H1 (cell line): ENCODE data around the gene ARHGEF11. TPM values are rescaled to one million over a fixed set of nuclear protein-coding genes. Genes with fewer than 3 reads are reported as not detected.

Experiments used
- CTCF ChIA-PET: fragments of 300-600 bp; sonication (Branson Sonifier 250); formaldehyde crosslinking; loops from one replicate; lab custom pipeline; 2021; ENCODE audit not compliant: partially characterized antibody; lab: Charles Lee
- POLR2A ChIA-PET: fragments of 300-600 bp; sonication (Branson Sonifier 250); formaldehyde crosslinking; loops from one replicate; lab custom pipeline; 2021; ENCODE audit warnings: inconsistent platforms; ENCODE audit not compliant: partially characterized antibody; lab: Charles Lee
- DNase-seq, 2 experiments: peaks; one replicate each; pipeline versions ENCODE4 v3.0.0 to v3.0.0-alpha.2; 2010 to 2022; ENCODE audit warnings: low spot score in 2 of 2, low read depth in 1 of 2, mixed read lengths in 1 of 2
- FAIRE-seq: peaks from 2 replicates; lab custom pipeline; 2011; peaks lifted over from hg19 to GRCh38; lab: Jason Lieb, UNC
- H2AFZ ChIP-seq: 2 replicates; pipeline ENCODE4 v1.8.1; 2012; ENCODE audit warnings: low read length, inconsistent platforms
- H2AK5ac ChIP-seq: 2 replicates; pipeline ENCODE4 v1.6.1; 2013; ENCODE audit warnings: low read depth, low read length
- H2BK120ac ChIP-seq: replicated peaks from 2 replicates; pipeline ENCODE3; 2013; ENCODE audit warnings: low read depth, low read length, inconsistent platforms
- H2BK12ac ChIP-seq: 2 replicates; pipeline ENCODE4 v1.6.1; 2013; ENCODE audit warnings: low read depth, low read length
- H2BK15ac ChIP-seq: 2 replicates; pipeline ENCODE4 v1.6.1; 2013; ENCODE audit warnings: low read length
- H2BK20ac ChIP-seq: 2 replicates; pipeline ENCODE4 v1.6.1; 2013; ENCODE audit warnings: low read length
- H2BK5ac ChIP-seq: 2 replicates; pipeline ENCODE4 v1.6.1; 2013; ENCODE audit warnings: low read depth, low read length
- H3K14ac ChIP-seq: 2 replicates; pipeline ENCODE4 v1.6.1; 2013; ENCODE audit warnings: inconsistent platforms; ENCODE audit not compliant: insufficient read length
- H3K18ac ChIP-seq: 2 replicates; pipeline ENCODE4 v1.6.1; 2013; ENCODE audit warnings: low read length; ENCODE audit errors: extremely low read depth
- H3K23ac ChIP-seq: 2 replicates; pipeline ENCODE4 v1.6.1; 2013; ENCODE audit warnings: inconsistent platforms; ENCODE audit not compliant: insufficient read length
- H3K23me2 ChIP-seq: 2 replicates; pipeline ENCODE4 v1.6.1; 2013; ENCODE audit warnings: low read depth, low read length
- H3K27ac ChIP-seq: 2 replicates; pipeline ENCODE4 v1.6.1; 2011; ENCODE audit warnings: low read depth, low read length, inconsistent platforms
- H3K27me3 ChIP-seq, 4 experiments: replicated peaks in 1 of 4; 1 replicate in 1 of 4; 2 replicates in 3 of 4; pipeline versions ENCODE4 v1.6.1 to v1.8.1; 2011 to 2013; ENCODE audit warnings: low read length in 3 of 4, mild to moderate bottlenecking in 3 of 4, inconsistent platforms in 2 of 4, mixed read lengths in 2 of 4, moderate library complexity in 1 of 4; ENCODE audit not compliant: control insufficient read depth in 3 of 4, insufficient read depth in 3 of 4; ENCODE audit errors: extremely low read depth in 1 of 4
- H3K36me3 ChIP-seq, 4 experiments: 2 replicates each; pipeline versions ENCODE4 v1.6.1 to v1.8.1; 2011 to 2013; ENCODE audit warnings: mild to moderate bottlenecking in 4 of 4, low read length in 3 of 4, moderate library complexity in 2 of 4, control low read depth in 1 of 4, inconsistent platforms in 1 of 4; ENCODE audit not compliant: insufficient read depth in 4 of 4, control insufficient read depth in 2 of 4
- H3K4ac ChIP-seq: replicated peaks from 2 replicates; pipeline ENCODE3; 2013; ENCODE audit warnings: low read length, low read depth, mixed read lengths, inconsistent platforms; ENCODE audit not compliant: insufficient read length
- H3K4me1 ChIP-seq, 4 experiments: replicated peaks in 1 of 4; 1 replicate in 1 of 4; 2 replicates in 3 of 4; pipeline versions ENCODE4 v1.6.1 to v1.8.1; 2011 to 2013; ENCODE audit warnings: low read length in 3 of 4, inconsistent platforms in 2 of 4, mixed read lengths in 1 of 4; ENCODE audit not compliant: insufficient read depth in 4 of 4, control insufficient read depth in 3 of 4
- H3K4me2 ChIP-seq, 2 experiments: 2 replicates each; pipeline versions ENCODE4 v1.6.1 to v1.8.1; 2011 to 2013; ENCODE audit warnings: low read depth in 2 of 2, low read length in 2 of 2, control low read depth in 1 of 2, inconsistent platforms in 1 of 2, mild to moderate bottlenecking in 1 of 2; ENCODE audit not compliant: insufficient read depth in 1 of 2
- H3K4me3 ChIP-seq, 4 experiments: fragments of 200-600, 300-600 bp in 1 of 4; sonication (generic), shearing (Covaris generic), sonication (Bioruptor Twin) in 1 of 4; 2 replicates each; pipeline versions ENCODE4 v1.5.1 to v1.8.1; 2011 to 2016; ENCODE audit warnings: low read length in 4 of 4, low read depth in 3 of 4, control low read depth in 2 of 4, inconsistent platforms in 2 of 4, mild to moderate bottlenecking in 2 of 4, mixed read lengths in 1 of 4, moderate library complexity in 1 of 4; ENCODE audit not compliant: insufficient read depth in 2 of 4; ENCODE audit errors: extremely low read depth in 1 of 4
- H3K56ac ChIP-seq: replicated peaks from 2 replicates; pipeline ENCODE3; 2013; ENCODE audit warnings: low read depth, mild to moderate bottlenecking, mixed read lengths, low read length, inconsistent platforms; ENCODE audit not compliant: insufficient read length
- H3K79me1 ChIP-seq: 2 replicates; pipeline ENCODE4 v1.6.1; 2013; ENCODE audit warnings: low read depth, low read length, control low read depth
- H3K79me2 ChIP-seq, 2 experiments: 2 replicates each; pipeline versions ENCODE4 v1.6.1 to v1.8.1; 2012 to 2013; ENCODE audit warnings: low read length in 2 of 2, mild to moderate bottlenecking in 2 of 2, inconsistent platforms in 1 of 2; ENCODE audit not compliant: insufficient read depth in 2 of 2, control insufficient read depth in 1 of 2
- H3K9ac ChIP-seq, 4 experiments: replicated peaks in 1 of 4; 1 replicate in 1 of 4; 2 replicates in 3 of 4; pipeline versions ENCODE4 v1.6.1 to v1.8.1; 2011 to 2013; ENCODE audit warnings: low read depth in 3 of 4, low read length in 3 of 4, control low read depth in 2 of 4, mild to moderate bottlenecking in 2 of 4, moderate library complexity in 2 of 4, inconsistent platforms in 1 of 4; ENCODE audit errors: extremely low read depth in 1 of 4
- H3K9me3 ChIP-seq, 2 experiments: 2 replicates each; pipeline versions ENCODE4 v1.6.1 to v1.8.1; 2012 to 2013; ENCODE audit warnings: mild to moderate bottlenecking in 2 of 2, moderate library complexity in 2 of 2, control low read depth in 1 of 2, inconsistent platforms in 1 of 2, low read depth in 1 of 2, low read length in 1 of 2, mixed read lengths in 1 of 2; ENCODE audit not compliant: insufficient read depth in 2 of 2
- H4K20me1 ChIP-seq, 2 experiments: replicated peaks in 1 of 2; 2 replicates each; pipeline versions ENCODE3 to v1.8.1; 2011 to 2013; ENCODE audit warnings: inconsistent platforms in 2 of 2, low read length in 2 of 2, mild to moderate bottlenecking in 1 of 2; ENCODE audit not compliant: insufficient read depth in 2 of 2, control insufficient read depth in 1 of 2
- H4K5ac ChIP-seq: 2 replicates; pipeline ENCODE4 v1.6.1; 2013; ENCODE audit warnings: low read length, low read depth, mixed read lengths, inconsistent platforms; ENCODE audit not compliant: insufficient read length
- H4K8ac ChIP-seq: 2 replicates; pipeline ENCODE4 v1.8.0; 2013; ENCODE audit warnings: mild to moderate bottlenecking, moderate library complexity, low read length, inconsistent platforms; ENCODE audit not compliant: insufficient read depth; ENCODE audit errors: extremely low read depth
- H4K91ac ChIP-seq: replicated peaks from 2 replicates; pipeline ENCODE3; 2013; ENCODE audit warnings: low read length, mixed read lengths, inconsistent platforms; ENCODE audit not compliant: insufficient read length
- CHD1 ChIP-seq: IDR thresholded peaks from 2 replicates; pipeline ENCODE4 v1.6.1; 2012; ENCODE audit warnings: low read depth, low read length, improper control_type of control experiment
- GABPA ChIP-seq: IDR thresholded peaks from 2 replicates; pipeline ENCODE4 v1.6.1; 2011; ENCODE audit warnings: mild to moderate bottlenecking, low read length, moderate library complexity, borderline replicate concordance; ENCODE audit not compliant: insufficient read depth
- HDAC2 ChIP-seq, 2 experiments: fragments of 300-600 bp in 1 of 2; sonication (generic) in 1 of 2; IDR thresholded peaks; 2 replicates each; pipeline ENCODE4 v1.6.1; 2011 to 2012; ENCODE audit warnings: low read depth in 2 of 2, low read length in 2 of 2, mild to moderate bottlenecking in 2 of 2, moderate library complexity in 2 of 2, borderline replicate concordance in 1 of 2, inconsistent platforms in 1 of 2
- KDM1A ChIP-seq: fragments of 200-600, 300-600 bp; sonication (generic); IDR thresholded peaks from 2 replicates; pipeline ENCODE4 v1.7.1; 2016; ENCODE audit warnings: mild to moderate bottlenecking, low read length, borderline replicate concordance
- POLR2AphosphoS5 ChIP-seq: IDR thresholded peaks from 2 replicates; pipeline ENCODE4 v1.6.1; 2011; ENCODE audit warnings: low read depth, low read length
- SP2 ChIP-seq: IDR thresholded peaks from 2 replicates; pipeline ENCODE4 v1.6.1; 2012; ENCODE audit warnings: mild to moderate bottlenecking, low read length, inconsistent platforms
- SRF ChIP-seq: IDR thresholded peaks from 2 replicates; pipeline ENCODE4 v1.6.1; 2011; ENCODE audit warnings: mild to moderate bottlenecking, low read depth, low read length, moderate library complexity
- SUZ12 ChIP-seq: fragments of 200-600 bp; sonication (generic); IDR thresholded peaks from 2 replicates; pipeline ENCODE4 v1.6.1; 2012; ENCODE audit warnings: mild to moderate bottlenecking, inconsistent platforms, low read length, moderate library complexity, mixed read lengths
- TAF1 ChIP-seq: IDR thresholded peaks from 2 replicates; pipeline ENCODE4 v1.6.1; 2011; ENCODE audit warnings: mild to moderate bottlenecking, low read depth, low read length
- YY1 ChIP-seq: IDR thresholded peaks from 2 replicates; pipeline ENCODE4 v1.6.1; 2011; ENCODE audit warnings: low read depth, mild to moderate bottlenecking, low read length
- WGBS, 2 experiments: shearing (Covaris generic) in 1 of 2; methylation state at CpG; one replicate each; pipeline versions ENCODE4 v1.1.6 to v1.1.7; 2013 to 2015; ENCODE audit warnings: low lambda C conversion rate in 2 of 2, mixed read lengths in 2 of 2, inconsistent platforms in 1 of 2, low coverage in 1 of 2, missing lambda C conversion rate in 1 of 2; ENCODE audit not compliant: insufficient replicate concordance in 2 of 2, insufficient coverage in 1 of 2, insufficient read length in 1 of 2; ENCODE audit errors: extremely low coverage in 1 of 2, missing lambda C conversion rate in 1 of 2; 5-methylcytosine and 5-hydroxymethylcytosine counted together
- polyA plus RNA-seq, 7 experiments: library from polyadenylated mRNA; depleted of rRNA in 3 of 7; stranded (reverse) in 5 of 7; unstranded in 2 of 7; fragments of >200 nt in 5 of 7; fragments of 200-250 nt in 2 of 7; gene quantifications; 1 replicate in 5 of 7; 2 replicates in 1 of 7; 4 replicates in 1 of 7; pipeline versions ENCODE4 v1.2.1 to v1.2.3, GENCODE V29; 2011 to 2013; ENCODE audit warnings: missing spikeins in 2 of 7, mixed read lengths in 2 of 7
- total RNA-seq: library from RNA; stranded (reverse); fragmentation: NEBNext Ultra II Directional; extraction: Animal tissue kit (Norgen Biotek cat#: 25700); gene quantifications from 2 replicates; pipeline ENCODE4 v1.2.1, GENCODE V29; 2021
- TF ChIP-seq, protein P1 (sequence below): IDR thresholded peaks from 2 replicates; pipeline ENCODE4 v1.6.1; 2011; ENCODE audit warnings: low read depth, mild to moderate bottlenecking, low read length; ENCODE audit not compliant: insufficient read depth
- TF ChIP-seq, protein P2 (sequence below): IDR thresholded peaks from 2 replicates; pipeline ENCODE4 v1.6.1; 2012; ENCODE audit warnings: low read length, inconsistent platforms

The ARHGEF11 gene
- total and polyA plus RNA-seq, 2 of the 8 experiments (the other 6 are each of a cell fraction or from before 2014, with no cell fraction given): 19.9 to 33.1 TPM

DNA sequence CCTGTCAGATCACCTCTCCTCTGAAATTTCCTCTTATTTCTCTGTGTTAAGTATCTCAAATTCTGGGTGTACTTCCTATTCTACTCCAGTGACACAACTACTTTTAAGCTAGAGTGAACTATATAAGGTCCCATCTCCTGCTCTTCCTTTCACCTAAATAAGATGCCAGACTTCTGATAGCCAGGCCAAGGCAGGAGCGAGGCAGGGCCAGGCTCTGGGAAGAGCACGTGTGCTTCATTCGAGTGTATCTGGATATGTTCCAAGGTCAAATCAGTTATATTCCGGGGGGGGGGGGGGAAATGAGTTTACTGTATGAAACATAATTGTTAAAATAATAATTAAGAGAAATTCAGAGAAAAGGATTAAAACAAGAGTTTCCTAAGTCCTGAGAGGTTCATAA lies 65.0 kb downstream of the ARHGEF11 start:
- H3K79me2 ChIP-seq: no peaks in the 10 kb centered on the region
- ChIA-PET CTCF (interaction anchor here (1.7 to 2.1 kb wide), 3 partner anchors 11 to 93 kb away, joined by 5 to 9 read pairs (median 8); no protein-coding TSS in a partner anchor), POLR2A (interaction anchor here (0.7 to 0.9 kb wide), 3 partner anchors 10 to 169 kb away, joined by 3 to 5 read pairs (median 4); no protein-coding TSS in a partner anchor)
- H3K23me2 ChIP-seq: no peaks in the 10 kb centered on the region; the same call in 1 of the 2 replicates
- no peak overlapping the region for H2AK5ac ChIP-seq
- no peak overlapping the region for H3K14ac ChIP-seq
- no peak overlapping the region for H3K4ac ChIP-seq
- no peaks in the 10 kb centered on the region; a peak in 1 of 7 replicates for H3K27me3 ChIP-seq
- H4K8ac ChIP-seq: no peak overlapping the region
- DNase-seq (no peak), FAIRE-seq (no peak)
- no peak overlapping the region for H2BK120ac ChIP-seq
- H3K4me2 ChIP-seq: no peak overlapping the region
- H2BK5ac ChIP-seq: no peak overlapping the region
- no peak overlapping the region for H3K27ac ChIP-seq
- no peak overlapping the region for H3K9ac ChIP-seq
- H3K9me3 ChIP-seq: no peaks in the 10 kb centered on the region
- no peak overlapping the region for H4K5ac ChIP-seq
- H2AFZ ChIP-seq: no peak overlapping the region
- no peak overlapping the region for H3K23ac ChIP-seq
- H4K91ac ChIP-seq: no peak overlapping the region
- H3K36me3 ChIP-seq: peaks cover 4 to 48% (median 18%) of the 10 kb centered on the region in 4 experiments; a peak in 7 of 8 replicates
- H2BK15ac ChIP-seq: no peak overlapping the region
- 98% methylated on average over 3 of the region's 4 CpGs; no CpG with 5 or more reads in 1 of the 2 experiments for WGBS, 2 experiments
- no peak overlapping the region for H3K56ac ChIP-seq
- no peak overlapping the region for H2BK20ac ChIP-seq
- H3K79me1 ChIP-seq: no peaks in the 10 kb centered on the region
- H3K4me3 ChIP-seq: no peak overlapping the region
- no peaks in the 10 kb centered on the region for H4K20me1 ChIP-seq
- H3K4me1 ChIP-seq: peaks cover 0 to 3% (median 1%) of the 10 kb centered on the region in 4 experiments; a peak in 3 of 7 replicates
- no peak overlapping the region for H3K18ac ChIP-seq
- H2BK12ac ChIP-seq: no peak overlapping the region
- no peak for TF ChIP-seq SUZ12
- no peak for TF ChIP-seq HDAC2 (IDR thresholded peaks at IDR 0.05; ENCODE audit: borderline replicate concordance in 1 of 2, low read depth in 2 of 2, low read length in 2 of 2)
- TF ChIP-seq CHD1: no peak
- no peak for TF ChIP-seq POLR2AphosphoS5
- TF ChIP-seq YY1: no peak
- no peak for TF ChIP-seq SRF
- TF ChIP-seq, protein P1, sequence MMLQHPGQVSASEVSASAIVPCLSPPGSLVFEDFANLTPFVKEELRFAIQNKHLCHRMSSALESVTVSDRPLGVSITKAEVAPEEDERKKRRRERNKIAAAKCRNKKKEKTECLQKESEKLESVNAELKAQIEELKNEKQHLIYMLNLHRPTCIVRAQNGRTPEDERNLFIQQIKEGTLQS: no peak
- TF ChIP-seq, protein P2, sequence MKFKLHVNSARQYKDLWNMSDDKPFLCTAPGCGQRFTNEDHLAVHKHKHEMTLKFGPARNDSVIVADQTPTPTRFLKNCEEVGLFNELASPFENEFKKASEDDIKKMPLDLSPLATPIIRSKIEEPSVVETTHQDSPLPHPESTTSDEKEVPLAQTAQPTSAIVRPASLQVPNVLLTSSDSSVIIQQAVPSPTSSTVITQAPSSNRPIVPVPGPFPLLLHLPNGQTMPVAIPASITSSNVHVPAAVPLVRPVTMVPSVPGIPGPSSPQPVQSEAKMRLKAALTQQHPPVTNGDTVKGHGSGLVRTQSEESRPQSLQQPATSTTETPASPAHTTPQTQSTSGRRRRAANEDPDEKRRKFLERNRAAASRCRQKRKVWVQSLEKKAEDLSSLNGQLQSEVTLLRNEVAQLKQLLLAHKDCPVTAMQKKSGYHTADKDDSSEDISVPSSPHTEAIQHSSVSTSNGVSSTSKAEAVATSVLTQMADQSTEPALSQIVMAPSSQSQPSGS: no peak
- no peak for TF ChIP-seq SP2
- no peak for TF ChIP-seq KDM1A
- TF ChIP-seq TAF1: no peak
- TF ChIP-seq GABPA: no peak
